WTC11 (cell line): ENCODE data around the gene NFIA. TPM values are rescaled to one million over a fixed set of nuclear protein-coding genes. Genes with fewer than 3 reads are reported as not detected.

Experiments used
- ATAC-seq: fragments of 200-7000 bp; cut with Tn5 transposase; 2 replicates; pipeline ENCODE4 v1.10.0; 2021; ENCODE audit warnings: mild to moderate bottlenecking, moderate library complexity
- CTCF ChIA-PET: fragments of 300-600 bp; sonication (Branson Sonifier 250); formaldehyde crosslinking; loops from one replicate; lab custom pipeline; 2021; ENCODE audit warnings: antibody characterized with exemption; lab: Charles Lee
- POLR2A ChIA-PET: fragments of 350-600 bp; sonication (Branson Sonifier 250); formaldehyde crosslinking; loops from one replicate; lab custom pipeline; 2021; ENCODE audit warnings: antibody characterized with exemption; lab: Charles Lee
- DNase-seq: peaks from one replicate; pipeline ENCODE4 v3.0.0; 2021; ENCODE audit warnings: low spot score
- H3K27ac Mint-ChIP-seq: 2 replicates; pipeline ENCODE4 v1.8.0; 2021; ENCODE audit warnings: mixed read lengths
- H3K27me3 Mint-ChIP-seq: 2 replicates; pipeline ENCODE4 v1.8.0; 2021; ENCODE audit warnings: low read depth, mild to moderate bottlenecking, moderate library complexity, mixed read lengths
- H3K36me3 Mint-ChIP-seq: 2 replicates; pipeline ENCODE4 v1.8.0; 2021; ENCODE audit warnings: mixed read lengths
- H3K4me1 Mint-ChIP-seq: 2 replicates; pipeline ENCODE4 v1.8.0; 2022; ENCODE audit warnings: mixed read lengths
- H3K4me3 Mint-ChIP-seq: 2 replicates; pipeline ENCODE4 v1.8.0; 2021; ENCODE audit warnings: mild to moderate bottlenecking, moderate library complexity, mixed read lengths
- H3K9me3 Mint-ChIP-seq: 2 replicates; pipeline ENCODE4 v1.8.0; 2021; ENCODE audit warnings: mixed read lengths
- CBFB ChIP-seq: sonication (generic); formaldehyde crosslinking; IDR thresholded peaks from 2 replicates; pipeline ENCODE4 v1.8.1; 2022; ENCODE audit warnings: mild to moderate bottlenecking, low read depth, missing genetic modification reagents
- E2F5 ChIP-seq: sonication (generic); formaldehyde crosslinking; IDR thresholded peaks from 2 replicates; pipeline ENCODE4 v1.8.1; 2022; ENCODE audit warnings: mild to moderate bottlenecking, moderate library complexity, missing genetic modification reagents
- EMX1 ChIP-seq: fragments of 250-450 bp; sonication (Bioruptor Pico); IDR thresholded peaks from 2 replicates; pipeline ENCODE4 v1.8.0; 2021; ENCODE audit warnings: mild to moderate bottlenecking
- FOXP4 ChIP-seq: sonication (generic); formaldehyde crosslinking; IDR thresholded peaks from 2 replicates; pipeline ENCODE4 v1.8.0; 2022; ENCODE audit warnings: mild to moderate bottlenecking, missing genetic modification reagents
- GABPB1 ChIP-seq: sonication (generic); formaldehyde crosslinking; IDR thresholded peaks from 2 replicates; pipeline ENCODE4 v1.8.1; 2023; ENCODE audit warnings: mild to moderate bottlenecking, missing genetic modification reagents
- IRF2 ChIP-seq: sonication (generic); formaldehyde crosslinking; IDR thresholded peaks from 2 replicates; pipeline ENCODE4 v1.8.0; 2022; ENCODE audit warnings: low read depth, missing genetic modification reagents, borderline replicate concordance
- MYBL2 ChIP-seq: sonication (generic); formaldehyde crosslinking; IDR thresholded peaks from 2 replicates; pipeline ENCODE4 v1.8.1; 2023; ENCODE audit warnings: mild to moderate bottlenecking, moderate library complexity, missing genetic modification reagents
- NFE2L1 ChIP-seq: sonication (generic); formaldehyde crosslinking; IDR thresholded peaks from 2 replicates; pipeline ENCODE4 v1.8.1; 2023; ENCODE audit warnings: missing genetic modification reagents
- SMAD3 ChIP-seq: sonication (generic); formaldehyde crosslinking; IDR thresholded peaks from 2 replicates; pipeline ENCODE4 v1.8.0; 2022; ENCODE audit warnings: missing genetic modification reagents, mild to moderate bottlenecking, borderline replicate concordance
- ZNF121 ChIP-seq: sonication (generic); formaldehyde crosslinking; IDR thresholded peaks from 2 replicates; pipeline ENCODE4 v1.8.0; 2023; ENCODE audit warnings: missing genetic modification reagents
- ZNF138 ChIP-seq: sonication (generic); formaldehyde crosslinking; conservative IDR thresholded peaks from 2 replicates; pipeline ENCODE4 v1.8.1; 2022; ENCODE audit warnings: mild to moderate bottlenecking, moderate library complexity, missing genetic modification reagents
- ZNF425 ChIP-seq: fragments of 250-450 bp; sonication (Bioruptor Pico); conservative IDR thresholded peaks from 2 replicates; pipeline ENCODE4 v1.9.0; 2021; ENCODE audit warnings: mild to moderate bottlenecking
- total RNA-seq: library from RNA; stranded (reverse); gene quantifications from 3 replicates; pipeline ENCODE4 v1.2.3, GENCODE V29; 2021
- TF ChIP-seq, protein P1 (sequence below): sonication (generic); formaldehyde crosslinking; IDR thresholded peaks from 2 replicates; pipeline ENCODE4 v1.8.0; 2022; ENCODE audit warnings: missing genetic modification reagents
- TF ChIP-seq, protein P2 (sequence below): fragments of 200-600 bp; IDR thresholded peaks from 2 replicates; pipeline ENCODE4 v1.8.0; 2022; ENCODE audit warnings: antibody characterized with exemption

The NFIA gene
- total RNA-seq, 1 experiment from 2014 or later: 16.7 TPM

- H3K27me3 Mint-ChIP-seq: no peaks in the 10 kb centered on the region
- DNase-seq: no peak
- no peak overlapping the region for H3K27ac Mint-ChIP-seq
- H3K9me3 Mint-ChIP-seq: peaks cover 5% of the 10 kb centered on the region; the same call in 1 of the 2 replicates
- TF ChIP-seq FOXP4 (no peak), ZNF425 (no peak), EMX1 (no peak), GABPB1 (CRISPR knock-in tag) (no peak), E2F5 (CRISPR knock-in tag) (no peak), CBFB (CRISPR knock-in tag) (no peak), ZNF121 (no peak), IRF2 (no peak)
- TF ChIP-seq, protein P1, sequence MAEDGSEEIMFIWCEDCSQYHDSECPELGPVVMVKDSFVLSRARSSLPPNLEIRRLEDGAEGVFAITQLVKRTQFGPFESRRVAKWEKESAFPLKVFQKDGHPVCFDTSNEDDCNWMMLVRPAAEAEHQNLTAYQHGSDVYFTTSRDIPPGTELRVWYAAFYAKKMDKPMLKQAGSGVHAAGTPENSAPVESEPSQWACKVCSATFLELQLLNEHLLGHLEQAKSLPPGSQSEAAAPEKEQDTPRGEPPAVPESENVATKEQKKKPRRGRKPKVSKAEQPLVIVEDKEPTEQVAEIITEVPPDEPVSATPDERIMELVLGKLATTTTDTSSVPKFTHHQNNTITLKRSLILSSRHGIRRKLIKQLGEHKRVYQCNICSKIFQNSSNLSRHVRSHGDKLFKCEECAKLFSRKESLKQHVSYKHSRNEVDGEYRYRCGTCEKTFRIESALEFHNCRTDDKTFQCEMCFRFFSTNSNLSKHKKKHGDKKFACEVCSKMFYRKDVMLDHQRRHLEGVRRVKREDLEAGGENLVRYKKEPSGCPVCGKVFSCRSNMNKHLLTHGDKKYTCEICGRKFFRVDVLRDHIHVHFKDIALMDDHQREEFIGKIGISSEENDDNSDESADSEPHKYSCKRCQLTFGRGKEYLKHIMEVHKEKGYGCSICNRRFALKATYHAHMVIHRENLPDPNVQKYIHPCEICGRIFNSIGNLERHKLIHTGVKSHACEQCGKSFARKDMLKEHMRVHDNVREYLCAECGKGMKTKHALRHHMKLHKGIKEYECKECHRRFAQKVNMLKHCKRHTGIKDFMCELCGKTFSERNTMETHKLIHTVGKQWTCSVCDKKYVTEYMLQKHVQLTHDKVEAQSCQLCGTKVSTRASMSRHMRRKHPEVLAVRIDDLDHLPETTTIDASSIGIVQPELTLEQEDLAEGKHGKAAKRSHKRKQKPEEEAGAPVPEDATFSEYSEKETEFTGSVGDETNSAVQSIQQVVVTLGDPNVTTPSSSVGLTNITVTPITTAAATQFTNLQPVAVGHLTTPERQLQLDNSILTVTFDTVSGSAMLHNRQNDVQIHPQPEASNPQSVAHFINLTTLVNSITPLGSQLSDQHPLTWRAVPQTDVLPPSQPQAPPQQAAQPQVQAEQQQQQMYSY (CRISPR knock-in tag): no peak
- H3K4me3 Mint-ChIP-seq: no peak overlapping the region
- no peaks in the 10 kb centered on the region for H3K36me3 Mint-ChIP-seq
- ChIA-PET POLR2A (no interaction called here), CTCF (no interaction called here)
- ATAC-seq: no peak
- peaks cover 32% of the 10 kb centered on the region for H3K4me1 Mint-ChIP-seq
These were observed 360.2 kb downstream of the NFIA start for GRCh38 chr1:61442544-61442943.

DNA sequence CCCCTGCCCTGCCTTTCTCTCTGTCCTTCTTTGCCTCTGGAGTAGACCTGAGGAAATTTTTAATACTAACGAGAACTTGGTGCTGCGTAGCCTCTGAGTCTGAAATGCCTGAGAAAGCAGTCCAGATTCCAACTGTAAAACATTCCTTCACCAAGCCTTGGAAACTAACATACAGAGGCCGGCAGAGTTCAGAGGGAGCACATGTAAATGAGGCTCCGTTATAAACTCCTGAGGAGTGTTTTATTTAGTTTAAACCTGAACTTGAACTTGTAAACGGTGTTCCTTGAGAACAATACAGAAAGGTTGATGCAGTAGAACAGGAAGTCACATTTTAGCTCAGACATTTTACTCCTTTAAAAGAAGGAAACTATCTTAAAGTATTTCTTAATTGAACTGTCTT lies 361.9 kb downstream of the NFIA start:
- Mint-ChIP-seq H3K27ac (no peak overlapping the region), H3K36me3 (no peaks in the 10 kb centered on the region), H3K9me3 (no peaks in the 10 kb centered on the region), H3K4me3 (no peak overlapping the region), H3K4me1 (peaks cover 29% of the 10 kb centered on the region), H3K27me3 (no peaks in the 10 kb centered on the region)
- POLR2A ChIA-PET: no interaction called here
- no peak for TF ChIP-seq NFE2L1
- no peak for TF ChIP-seq ZNF138 (CRISPR knock-in tag)
- TF ChIP-seq MYBL2 (CRISPR knock-in tag): no peak
- TF ChIP-seq, protein P2, sequence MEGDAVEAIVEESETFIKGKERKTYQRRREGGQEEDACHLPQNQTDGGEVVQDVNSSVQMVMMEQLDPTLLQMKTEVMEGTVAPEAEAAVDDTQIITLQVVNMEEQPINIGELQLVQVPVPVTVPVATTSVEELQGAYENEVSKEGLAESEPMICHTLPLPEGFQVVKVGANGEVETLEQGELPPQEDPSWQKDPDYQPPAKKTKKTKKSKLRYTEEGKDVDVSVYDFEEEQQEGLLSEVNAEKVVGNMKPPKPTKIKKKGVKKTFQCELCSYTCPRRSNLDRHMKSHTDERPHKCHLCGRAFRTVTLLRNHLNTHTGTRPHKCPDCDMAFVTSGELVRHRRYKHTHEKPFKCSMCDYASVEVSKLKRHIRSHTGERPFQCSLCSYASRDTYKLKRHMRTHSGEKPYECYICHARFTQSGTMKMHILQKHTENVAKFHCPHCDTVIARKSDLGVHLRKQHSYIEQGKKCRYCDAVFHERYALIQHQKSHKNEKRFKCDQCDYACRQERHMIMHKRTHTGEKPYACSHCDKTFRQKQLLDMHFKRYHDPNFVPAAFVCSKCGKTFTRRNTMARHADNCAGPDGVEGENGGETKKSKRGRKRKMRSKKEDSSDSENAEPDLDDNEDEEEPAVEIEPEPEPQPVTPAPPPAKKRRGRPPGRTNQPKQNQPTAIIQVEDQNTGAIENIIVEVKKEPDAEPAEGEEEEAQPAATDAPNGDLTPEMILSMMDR: no peak
- no peak for TF ChIP-seq SMAD3 (CRISPR knock-in tag)
- TF ChIP-seq ZNF121: no peak
- DNase-seq (no peak), ATAC-seq (no peak)
- CTCF ChIA-PET: no interaction called here
